ENCODE data around the gene OSBPL7. TPM values are rescaled to one million over a fixed set of nuclear protein-coding genes. Genes with fewer than 3 reads are reported as not detected.

Gene OSBPL7
- total RNA-seq, 1 donor from 2014 or later, result 28.0 TPM

GRCh38 chr17:47829870-47830269 lies 8.3 kb upstream of the OSBPL7 start:
- Mint-ChIP-seq H3K4me3 (ENCODE audit: unreplicated experiment) (peak overlapping the region; percentile 11), H3K9me3 (ENCODE audit: unreplicated experiment) (no peaks in the 10 kb centered on the region), H3K36me3 (ENCODE audit: low read depth, unreplicated experiment) (peaks cover 17% of the 10 kb centered on the region), H3K27ac (ENCODE audit: unreplicated experiment) (peak overlapping the region; percentile 3), H3K4me1 (ENCODE audit: unreplicated experiment) (peaks cover 43% of the 10 kb centered on the region), H3K27me3 (ENCODE audit: unreplicated experiment) (peaks cover 13% of the 10 kb centered on the region)
- TF ChIP-seq CTCF (IDR thresholded peaks at IDR 0.05; ENCODE audit: unreplicated experiment), result no peak
- DNase-seq (ENCODE audit: low spot score), result no peak

- no peak for DNase-seq (ENCODE audit: low spot score)
- Mint-ChIP-seq H3K36me3 (ENCODE audit: low read depth, unreplicated experiment) (peaks cover 15% of the 10 kb centered on the region), H3K4me1 (ENCODE audit: unreplicated experiment) (peaks cover 10% of the 10 kb centered on the region), H3K27me3 (ENCODE audit: unreplicated experiment) (peaks cover 4% of the 10 kb centered on the region), H3K9me3 (ENCODE audit: unreplicated experiment) (no peaks in the 10 kb centered on the region), H3K4me3 (ENCODE audit: unreplicated experiment) (no peak overlapping the region), H3K27ac (ENCODE audit: unreplicated experiment) (no peak overlapping the region)
- TF ChIP-seq CTCF (IDR thresholded peaks at IDR 0.05; ENCODE audit: unreplicated experiment), result no peak
Measured at GRCh38 chr17:47823519-47823918, 1.9 kb upstream of the OSBPL7 start.

GRCh38 chr17:47822785-47823184 lies 1.2 kb upstream of the OSBPL7 start:
- Mint-ChIP-seq H3K27ac (ENCODE audit: unreplicated experiment) (no peak overlapping the region), H3K36me3 (ENCODE audit: low read depth, unreplicated experiment) (peaks cover 18% of the 10 kb centered on the region), H3K4me1 (ENCODE audit: unreplicated experiment) (peaks cover 10% of the 10 kb centered on the region), H3K9me3 (ENCODE audit: unreplicated experiment) (no peaks in the 10 kb centered on the region), H3K27me3 (ENCODE audit: unreplicated experiment) (peaks cover 4% of the 10 kb centered on the region), H3K4me3 (ENCODE audit: unreplicated experiment) (no peak overlapping the region)
- DNase-seq (ENCODE audit: low spot score), result no peak
- TF ChIP-seq CTCF (IDR thresholded peaks at IDR 0.05; ENCODE audit: unreplicated experiment), result no peak

- no peak for DNase-seq (ENCODE audit: low spot score)
- Mint-ChIP-seq H3K27ac (ENCODE audit: unreplicated experiment) (no peak overlapping the region), H3K4me3 (ENCODE audit: unreplicated experiment) (peak overlapping the region; percentile 95), H3K4me1 (ENCODE audit: unreplicated experiment) (peaks cover 10% of the 10 kb centered on the region), H3K9me3 (ENCODE audit: unreplicated experiment) (no peaks in the 10 kb centered on the region), H3K27me3 (ENCODE audit: unreplicated experiment) (peaks cover 4% of the 10 kb centered on the region), H3K36me3 (ENCODE audit: low read depth, unreplicated experiment) (peaks cover 22% of the 10 kb centered on the region)
- no peak for TF ChIP-seq CTCF (IDR thresholded peaks at IDR 0.05; ENCODE audit: unreplicated experiment)
Measured at GRCh38 chr17:47821031-47821423, 567 bp downstream of the OSBPL7 start.

GRCh38 chr17:47820033-47820789 lies 1.4 kb downstream of the OSBPL7 start:
- Mint-ChIP-seq H3K9me3 (ENCODE audit: unreplicated experiment) (no peaks in the 10 kb centered on the region), H3K27me3 (ENCODE audit: unreplicated experiment) (peaks cover 6% of the 10 kb centered on the region), H3K36me3 (ENCODE audit: low read depth, unreplicated experiment) (peaks cover 28% of the 10 kb centered on the region), H3K4me3 (ENCODE audit: unreplicated experiment) (peak overlapping the region; percentile 95), H3K27ac (ENCODE audit: unreplicated experiment) (no peak overlapping the region), H3K4me1 (ENCODE audit: unreplicated experiment) (peaks cover 10% of the 10 kb centered on the region)
- DNase-seq (ENCODE audit: low spot score), result no peak
- TF ChIP-seq CTCF (IDR thresholded peaks at IDR 0.05; ENCODE audit: unreplicated experiment), result no peak

Measured in endothelial cell (in vitro differentiated cells).